ENCODE data around the gene MRPL48. TPM values are rescaled to one million over a fixed set of nuclear protein-coding genes. Genes with fewer than 3 reads are reported as not detected.

The MRPL48 gene
- total and polyA plus RNA-seq, 10 of the 15 experiments (the other 5 are each of a cell fraction or from before 2014, with no cell fraction given) = 46.7 to 159 (median 83.4) TPM

DNA sequence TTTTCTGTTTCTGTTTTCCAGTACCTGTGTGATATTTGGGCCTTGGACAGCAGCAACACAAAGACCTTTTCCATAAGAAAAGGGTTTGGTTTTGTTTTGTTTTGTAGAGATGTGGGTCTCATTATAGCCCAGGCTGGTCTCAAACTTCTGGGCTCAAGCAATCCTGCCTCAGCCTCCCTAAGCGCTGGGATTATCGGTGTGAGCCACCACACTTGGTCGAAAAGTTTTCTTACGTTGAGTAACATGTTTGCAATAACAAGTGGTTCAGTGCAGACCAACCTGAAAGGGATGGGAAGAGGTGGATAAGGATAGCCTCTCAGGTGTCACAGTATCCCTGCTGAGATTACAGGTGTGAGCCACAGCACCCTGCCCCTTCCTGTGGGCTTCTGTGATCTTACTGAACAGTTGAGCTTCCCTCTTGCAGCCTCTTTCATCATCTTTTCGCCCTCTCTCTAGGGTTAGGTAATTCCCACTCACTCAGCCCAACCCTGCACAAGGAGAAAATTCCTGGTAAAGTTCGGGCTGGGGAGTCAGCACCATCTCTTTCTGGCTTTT is 3.5 kb upstream of the MRPL48 start:
- CTCF ChIA-PET = no interaction called here
- H3K79me2 ChIP-seq (ENCODE audit: control insufficient read depth, insufficient read depth, low read length) = peaks cover 11% of the 10 kb centered on the region
- no peaks in the 10 kb centered on the region for H3K9me3 ChIP-seq (replicated peaks; ENCODE audit: control insufficient read depth, insufficient read depth, low read length)
- H3K27me3 ChIP-seq (replicated peaks in 1 of 2; ENCODE audit: control insufficient read depth in 2 of 2, insufficient read depth in 2 of 2, low read length in 1 of 2) = no peaks in the 10 kb centered on the region
- FAIRE-seq = no peak
- BruUV-seq (replicated peaks) = no TSS peak
- H2AFZ ChIP-seq (ENCODE audit: control insufficient read depth, low read depth, low read length) = no peak overlapping the region
- POLR2A ChIA-PET = interaction anchor here (0.7 to 1.6 kb wide), 3 partner anchors 23 to 706 kb away, joined by 4 to 5 read pairs (median 4); partner anchors contain the start of gene RAB6A
- RAD21 ChIA-PET (ENCODE audit: unreplicated experiment) = interaction anchor here (0.6 kb wide), 1 partner anchor 449 kb away, joined by 3 read pairs; no protein-coding TSS in a partner anchor
- TF ChIP-seq, protein P1, sequence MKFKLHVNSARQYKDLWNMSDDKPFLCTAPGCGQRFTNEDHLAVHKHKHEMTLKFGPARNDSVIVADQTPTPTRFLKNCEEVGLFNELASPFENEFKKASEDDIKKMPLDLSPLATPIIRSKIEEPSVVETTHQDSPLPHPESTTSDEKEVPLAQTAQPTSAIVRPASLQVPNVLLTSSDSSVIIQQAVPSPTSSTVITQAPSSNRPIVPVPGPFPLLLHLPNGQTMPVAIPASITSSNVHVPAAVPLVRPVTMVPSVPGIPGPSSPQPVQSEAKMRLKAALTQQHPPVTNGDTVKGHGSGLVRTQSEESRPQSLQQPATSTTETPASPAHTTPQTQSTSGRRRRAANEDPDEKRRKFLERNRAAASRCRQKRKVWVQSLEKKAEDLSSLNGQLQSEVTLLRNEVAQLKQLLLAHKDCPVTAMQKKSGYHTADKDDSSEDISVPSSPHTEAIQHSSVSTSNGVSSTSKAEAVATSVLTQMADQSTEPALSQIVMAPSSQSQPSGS (IDR thresholded peaks at IDR 0.05; ENCODE audit: low read length) = no peak
- TF ChIP-seq BCL11A (IDR thresholded peaks at IDR 0.05; ENCODE audit: low read depth, low read length) (no peak), IRF5 (IDR thresholded peaks at IDR 0.05; ENCODE audit: borderline replicate concordance) (no peak), PAX8 (IDR thresholded peaks at IDR 0.05) (no peak), CBFB (IDR thresholded peaks at IDR 0.05; ENCODE audit: low read depth) (no peak), WRNIP1 (IDR thresholded peaks at IDR 0.05; ENCODE audit: borderline replicate concordance, low read depth, low read length) (no peak)
- TF ChIP-seq, protein P2, sequence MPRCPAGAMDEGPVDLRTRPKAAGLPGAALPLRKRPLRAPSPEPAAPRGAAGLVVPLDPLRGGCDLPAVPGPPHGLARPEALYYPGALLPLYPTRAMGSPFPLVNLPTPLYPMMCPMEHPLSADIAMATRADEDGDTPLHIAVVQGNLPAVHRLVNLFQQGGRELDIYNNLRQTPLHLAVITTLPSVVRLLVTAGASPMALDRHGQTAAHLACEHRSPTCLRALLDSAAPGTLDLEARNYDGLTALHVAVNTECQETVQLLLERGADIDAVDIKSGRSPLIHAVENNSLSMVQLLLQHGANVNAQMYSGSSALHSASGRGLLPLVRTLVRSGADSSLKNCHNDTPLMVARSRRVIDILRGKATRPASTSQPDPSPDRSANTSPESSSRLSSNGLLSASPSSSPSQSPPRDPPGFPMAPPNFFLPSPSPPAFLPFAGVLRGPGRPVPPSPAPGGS (IDR thresholded peaks at IDR 0.05; ENCODE audit: borderline replicate concordance, insufficient read depth, low read depth, low read length, poor library complexity, severe bottlenecking) = no peak
- SMC1A ChIA-PET (ENCODE audit: uncharacterized antibody, unreplicated experiment) = interaction anchor here (1.1 kb wide), 1 partner anchor 433 kb away, joined by 3 read pairs; no protein-coding TSS in a partner anchor
- no peak overlapping the region for H3K9ac ChIP-seq (ENCODE audit: control insufficient read depth, insufficient read depth, low read length)
- in situ Hi-C loops (cut with MboI) = no loop called here
- DNase-seq (ENCODE audit: low read depth, low spot score) = no peak
- intact Hi-C loops (cut with micrococcal nuclease; ENCODE audit: unreplicated experiment) = no loop called here
- ATAC-seq = no peak
- WGBS (ENCODE audit: insufficient coverage, insufficient replicate concordance, low lambda C conversion rate, missing lambda C conversion rate) = 70% methylated on average over 6 of the region's 6 CpGs
- H3K4me1 ChIP-seq (ENCODE audit: control insufficient read depth, insufficient read depth, low read length) = peaks cover 4% of the 10 kb centered on the region; the same call in 1 of the 2 replicates
- H3K36me3 ChIP-seq (ENCODE audit: control insufficient read depth in 2 of 2, insufficient read depth in 2 of 2, low read length in 1 of 2) = no peaks in the 10 kb centered on the region
- no peaks in the 10 kb centered on the region for H4K20me1 ChIP-seq (ENCODE audit: control insufficient read depth, insufficient read depth)
- H3K4me3 ChIP-seq = no peak overlapping the region
- H3K27ac ChIP-seq (ENCODE audit: control insufficient read depth, insufficient read depth) = no peak overlapping the region
- no peak overlapping the region for H3K4me2 ChIP-seq (ENCODE audit: control insufficient read depth, insufficient read depth)
